ENCODE measurements around the gene CNIH1.
A peak's percentile ranks its signal among the peaks of the same experiment; 100 is the strongest.

The CNIH1 gene

DNA sequence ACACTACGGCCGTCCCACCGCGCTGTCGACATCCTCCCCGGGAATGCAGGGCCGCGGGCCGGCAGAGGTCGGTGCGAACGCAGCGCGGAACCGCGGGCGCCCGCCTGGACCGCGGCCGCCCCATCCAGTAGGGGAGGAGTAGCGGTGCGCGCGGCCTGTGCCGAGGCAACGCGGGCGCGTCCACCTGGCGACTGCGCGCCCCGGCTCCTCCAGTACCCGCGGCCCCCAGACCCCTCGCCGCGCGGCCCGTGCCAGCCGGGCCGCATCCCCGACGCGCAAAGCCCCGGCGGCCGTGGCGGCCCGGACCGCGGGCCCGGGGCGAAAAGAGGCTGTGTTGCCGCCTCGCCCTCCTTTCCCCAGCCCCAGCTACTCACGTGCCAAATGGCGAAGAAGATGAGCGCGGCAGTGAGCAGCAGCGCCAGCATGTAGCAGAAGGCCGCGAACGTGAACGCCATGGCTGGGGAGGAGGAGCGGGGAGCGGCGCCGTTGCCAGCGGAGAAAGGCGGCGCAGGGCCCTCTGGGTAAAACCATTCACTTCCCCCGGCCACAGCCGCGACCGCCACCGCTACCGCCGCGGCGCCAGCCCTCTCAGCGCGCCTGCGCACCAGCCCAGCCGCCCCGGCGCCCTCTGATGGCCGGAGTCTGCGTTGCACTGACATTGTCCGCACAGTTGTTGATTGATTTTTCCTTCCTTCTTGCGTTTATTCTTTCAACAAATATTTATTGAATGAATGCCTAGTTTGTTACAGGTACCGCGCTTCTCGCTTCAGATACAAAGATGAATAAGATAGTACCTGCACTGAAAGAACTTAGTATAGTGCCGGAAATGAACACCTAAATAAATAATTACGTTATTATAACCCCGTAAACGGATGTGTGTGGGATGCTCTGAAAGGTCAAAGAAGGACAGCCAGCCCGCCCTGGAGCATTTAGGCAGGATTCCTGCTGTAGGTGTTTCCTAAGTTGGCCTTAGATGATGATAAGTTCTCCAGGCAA lies at the start of gene CNIH1:
Gene CNIH1 (minus strand): TSS at position 502 of the 996 bp plus-strand sequence. CDS start 47 bp downstream, at position 455.
- peak; percentile 97 for DNase-seq

DNA sequence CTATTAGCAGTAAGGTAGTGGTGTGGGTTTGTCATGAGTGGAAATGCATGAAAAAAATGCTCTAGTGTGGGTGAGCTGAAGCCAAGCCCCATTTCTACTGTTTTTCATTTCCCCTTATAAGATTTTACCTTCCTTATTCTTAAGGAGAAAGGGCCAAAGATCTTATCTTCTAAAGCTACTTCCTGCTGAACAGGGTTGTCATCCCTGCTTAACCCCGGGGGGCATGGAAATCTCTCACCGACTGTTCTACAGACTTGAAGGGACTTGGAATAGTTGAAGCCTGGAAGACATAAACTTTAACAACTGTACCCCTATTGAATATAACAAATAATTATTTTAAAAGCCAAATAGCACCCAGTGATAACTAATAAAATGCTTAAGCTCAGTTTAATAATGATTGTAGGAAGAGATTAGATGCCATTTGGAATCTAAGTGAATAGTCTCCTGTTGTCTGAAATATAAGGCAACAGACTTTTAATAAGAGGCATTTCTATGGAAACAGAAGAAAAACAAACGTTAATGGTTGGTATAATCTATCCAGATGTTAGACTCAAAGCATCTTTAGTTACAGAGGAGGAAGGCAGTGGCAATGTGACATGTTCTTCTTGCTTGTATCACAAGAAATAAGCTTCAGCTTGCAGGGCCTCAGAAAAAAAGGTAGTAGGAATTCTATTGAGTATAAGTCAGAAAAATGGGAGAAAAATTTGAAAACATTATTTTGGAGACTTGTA lies 49.4 kb upstream of the CNIH1 start:
- DNase-seq, result no peak

DNA sequence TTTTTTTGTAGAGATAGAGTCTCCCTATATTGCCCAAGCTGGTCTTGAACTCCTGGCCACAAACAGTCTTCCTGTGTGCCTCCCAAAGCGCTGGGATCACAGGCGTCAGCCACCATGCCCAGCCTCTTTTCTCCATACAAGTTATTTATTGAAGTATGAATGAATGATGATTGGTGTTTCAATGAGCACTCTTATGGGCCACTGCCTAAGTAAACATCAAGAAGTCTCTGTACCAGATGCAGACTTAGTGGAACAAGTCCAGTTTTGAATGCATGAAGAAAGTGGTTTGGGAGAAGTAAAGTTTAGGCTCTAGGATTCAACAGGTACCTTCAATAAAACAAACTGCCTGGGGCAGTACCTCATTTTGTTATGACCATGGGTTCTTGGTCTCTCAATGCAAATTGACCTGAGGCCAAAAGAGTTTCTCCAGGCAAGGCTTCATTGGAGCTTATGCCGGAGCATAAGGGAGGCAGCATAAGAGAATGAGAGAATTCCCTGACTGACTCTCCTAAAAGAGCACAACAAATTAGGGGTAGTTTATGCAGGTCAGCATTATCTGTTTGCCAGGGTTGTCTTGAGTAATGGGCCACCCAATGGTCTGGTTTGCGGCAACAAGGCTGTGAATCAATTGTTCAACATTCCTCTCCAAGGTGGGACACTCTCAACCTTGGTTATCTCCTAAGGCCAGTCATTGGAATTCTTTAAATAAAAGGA lies 48.7 kb upstream of the CNIH1 start:
- no peak for DNase-seq

DNA sequence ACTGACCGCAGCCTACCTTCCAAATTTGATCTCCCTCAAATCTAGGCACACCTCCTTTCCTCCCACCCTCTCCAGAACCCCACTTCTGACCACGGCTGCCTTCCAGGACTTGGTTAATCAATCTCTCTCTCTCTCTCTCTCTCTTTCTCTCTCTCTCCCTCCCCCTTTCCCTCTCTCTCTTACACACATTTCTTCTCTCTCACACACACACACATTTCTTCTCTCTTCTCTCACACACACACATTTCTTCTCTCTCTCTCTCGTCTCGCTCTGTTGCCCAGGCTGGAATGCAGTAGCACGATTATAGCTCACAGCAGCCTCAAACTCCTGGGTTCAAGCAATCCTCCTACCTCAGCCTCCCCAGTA lies 48.1 kb upstream of the CNIH1 start:
- DNase-seq, result no peak

DNA sequence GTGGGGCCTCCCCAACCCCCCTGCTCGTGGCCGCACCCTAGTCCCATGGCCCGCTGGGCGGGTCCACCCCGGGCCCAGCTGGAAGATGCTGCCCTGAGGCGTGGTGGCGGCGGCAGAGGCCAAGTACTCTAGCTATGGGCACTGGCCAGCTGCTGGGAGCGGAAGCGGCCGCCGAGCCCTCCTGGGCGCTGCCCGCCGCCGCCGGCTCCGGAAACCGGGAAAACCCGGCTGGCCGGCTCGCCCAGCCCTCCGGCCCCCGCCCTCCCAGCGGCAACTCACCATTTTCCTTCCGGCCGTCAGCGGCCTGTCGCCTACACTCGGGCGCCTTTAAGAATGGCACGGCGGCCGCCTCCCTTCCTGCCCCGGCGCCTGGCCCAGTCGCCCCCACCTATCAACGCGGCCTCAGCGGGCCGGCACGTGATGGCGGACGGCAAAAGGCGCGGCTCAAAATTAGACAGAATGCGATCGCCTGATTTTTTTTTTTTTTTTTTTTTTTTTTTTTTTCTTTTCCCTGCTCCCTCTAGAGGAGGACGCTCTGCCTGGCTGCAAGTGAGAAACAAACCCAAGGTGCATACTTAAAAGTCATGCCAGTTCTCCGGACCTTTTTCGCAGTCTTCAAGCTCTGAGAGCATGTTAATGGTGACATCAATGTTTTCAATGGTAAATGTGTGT lies 47.6 kb upstream of the CNIH1 start, which contains the start of gene GMFB:
Gene GMFB (minus strand): TSS at position 335 of the 672 bp plus-strand sequence. CDS start 53 bp downstream, at position 282.
- DNase-seq, result peak; percentile 97

DNA sequence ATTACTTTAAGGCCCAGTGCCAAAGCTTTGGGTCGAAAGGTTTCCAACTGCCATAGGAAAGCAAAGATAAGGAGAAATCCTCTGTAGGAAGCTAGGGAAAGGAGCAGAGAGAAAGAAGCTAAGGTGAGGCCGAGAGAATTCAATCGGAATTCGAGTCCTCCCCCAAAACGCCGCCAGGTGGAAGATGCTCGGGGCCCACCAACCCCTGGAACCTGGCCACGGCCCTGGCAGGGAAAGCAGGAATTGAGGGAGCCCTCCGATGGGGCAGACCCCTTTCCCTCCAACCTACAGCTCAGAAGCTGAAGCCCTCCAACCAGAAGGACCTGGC lies 47.1 kb upstream of the CNIH1 start:
- DNase-seq, result no peak

DNA sequence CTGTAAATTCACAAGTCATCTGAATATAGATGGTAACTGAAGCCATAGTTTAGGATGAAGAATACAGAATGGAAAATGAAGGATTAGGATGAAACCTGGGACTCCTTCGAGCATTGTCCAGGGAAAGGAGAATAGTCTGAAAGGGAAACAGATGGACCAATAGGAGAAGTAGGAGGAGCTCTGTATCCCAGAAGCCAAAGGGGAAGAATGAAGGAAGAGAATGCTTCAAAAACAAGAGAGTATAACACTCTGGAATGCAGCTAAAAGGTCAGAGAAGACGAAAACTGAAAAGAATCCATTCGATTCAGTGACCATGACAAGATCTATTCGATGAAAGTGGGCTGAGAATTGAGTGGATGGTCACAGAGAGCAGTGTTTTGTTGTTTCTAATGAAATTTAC lies 46.6 kb upstream of the CNIH1 start:
- peak; percentile 48 for DNase-seq

DNA sequence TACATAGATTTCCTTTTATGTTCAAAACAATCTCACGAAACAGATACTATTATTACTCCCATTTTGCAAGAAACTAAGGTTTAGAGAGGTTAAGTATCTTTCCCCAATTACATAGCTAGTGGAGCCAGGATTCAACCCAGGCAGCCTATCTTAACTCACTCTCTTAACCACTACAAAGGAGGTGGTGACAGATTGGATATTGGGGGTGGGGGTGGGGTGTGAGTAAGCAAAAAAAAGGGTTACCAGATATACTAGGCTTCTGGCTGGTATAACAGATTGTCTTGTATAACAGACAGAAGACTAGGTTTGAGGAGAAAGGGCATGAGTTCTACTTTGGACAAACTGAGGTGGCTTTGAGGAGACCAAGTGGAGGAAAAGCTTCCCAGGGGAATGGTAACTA lies 45.5 kb upstream of the CNIH1 start:
- DNase-seq, result no peak

DNA sequence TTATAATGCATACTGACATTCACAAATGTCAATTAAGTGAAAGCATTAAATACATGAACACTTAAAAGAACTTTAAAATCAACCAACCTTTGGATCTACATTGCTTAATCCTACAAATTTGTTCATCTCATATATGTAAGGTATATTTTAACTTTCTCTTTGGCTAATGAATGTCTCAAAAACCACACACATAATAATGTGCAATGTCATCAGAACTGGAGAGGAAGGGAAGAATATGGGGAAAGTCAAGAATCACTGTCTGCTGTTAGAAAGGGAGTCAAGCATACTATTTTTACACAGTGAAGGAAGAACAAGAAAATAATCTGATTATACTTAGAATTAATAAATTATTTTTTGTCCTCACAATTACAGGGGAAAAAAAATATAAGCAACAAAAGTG lies 42.7 kb upstream of the CNIH1 start:
- DNase-seq, result no peak

DNA sequence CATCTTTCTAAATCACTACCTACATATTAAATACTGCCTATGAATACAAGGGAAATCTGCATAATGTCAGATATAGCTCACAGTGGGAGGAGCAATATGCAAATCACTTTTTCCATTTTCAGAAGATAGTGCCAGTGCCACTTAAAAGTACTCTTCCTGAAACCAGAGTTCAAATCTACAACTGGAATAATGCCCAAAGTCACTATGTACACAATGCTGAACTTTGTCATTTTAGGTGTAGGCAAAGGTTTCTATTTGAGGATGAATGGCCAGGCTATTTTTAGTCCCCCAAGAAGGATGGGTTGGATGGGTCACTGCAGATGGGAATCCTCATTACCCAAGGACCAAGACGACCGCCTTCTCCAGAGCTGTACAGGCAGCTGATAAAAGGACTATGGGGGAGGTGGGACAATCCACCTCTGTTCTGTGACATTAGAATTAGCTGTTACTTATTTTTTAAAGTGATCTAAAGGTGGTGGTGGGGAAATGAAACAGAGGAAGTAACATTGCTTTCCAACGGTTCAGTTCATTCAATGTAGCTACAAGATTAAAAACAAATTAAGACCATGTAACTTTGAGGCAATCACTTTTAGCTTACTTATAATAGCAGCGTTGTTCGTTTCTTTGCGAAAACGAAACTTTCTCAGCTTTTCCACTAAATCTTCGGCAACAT lies 42.0 kb upstream of the CNIH1 start:
- no peak for DNase-seq

DNA sequence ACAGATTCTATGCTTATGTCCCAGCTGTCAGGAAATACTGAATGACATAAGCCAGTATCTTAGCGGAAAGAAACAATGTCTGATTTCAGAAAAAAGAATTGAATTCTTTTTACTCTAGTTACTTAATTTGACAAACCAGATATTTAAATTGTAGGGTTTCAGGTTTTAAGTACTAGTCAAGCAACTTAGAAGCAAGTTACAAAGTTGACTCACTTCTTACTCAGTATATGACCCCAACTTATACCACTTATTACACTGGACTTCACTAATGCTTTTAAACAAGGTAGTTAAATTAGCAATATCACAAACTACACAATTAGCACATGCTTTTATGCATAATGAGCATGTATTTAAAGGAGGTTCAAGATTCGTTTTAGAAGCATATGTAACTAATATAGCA lies 40.5 kb upstream of the CNIH1 start:
- DNase-seq, result no peak

DNA sequence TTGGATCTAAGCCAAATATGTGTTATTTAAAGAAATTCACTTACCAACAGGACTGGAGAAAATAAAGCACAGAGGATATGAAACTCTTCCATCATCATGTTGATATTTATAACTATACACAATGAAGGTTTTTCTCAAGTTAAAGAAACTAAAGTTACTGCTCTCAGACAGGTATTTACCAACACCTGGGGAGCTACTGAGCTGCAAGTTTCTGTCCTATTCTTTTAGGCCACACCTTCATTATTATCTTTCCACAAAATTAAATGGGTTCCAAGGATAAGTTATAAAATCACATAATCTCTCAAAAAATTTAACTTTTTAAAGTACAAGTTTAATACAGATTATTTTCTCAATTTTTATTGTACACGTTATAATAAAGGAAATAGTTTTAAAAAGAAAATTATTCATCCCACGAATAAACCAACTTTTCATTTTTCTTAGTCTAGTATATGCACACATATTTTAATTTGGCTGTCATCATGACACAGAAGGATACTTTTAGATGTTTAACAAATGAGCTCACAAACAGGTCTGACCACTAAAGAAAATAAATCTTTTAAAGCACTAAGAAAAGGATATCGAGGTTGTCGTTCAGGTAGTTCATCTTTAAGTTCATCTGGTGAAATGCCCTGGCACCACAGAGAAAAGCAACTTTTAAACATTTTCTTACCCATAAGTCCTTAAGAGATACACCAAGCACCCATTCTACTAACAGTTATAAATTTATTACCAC lies 39.8 kb upstream of the CNIH1 start:
- no peak for DNase-seq

DNA sequence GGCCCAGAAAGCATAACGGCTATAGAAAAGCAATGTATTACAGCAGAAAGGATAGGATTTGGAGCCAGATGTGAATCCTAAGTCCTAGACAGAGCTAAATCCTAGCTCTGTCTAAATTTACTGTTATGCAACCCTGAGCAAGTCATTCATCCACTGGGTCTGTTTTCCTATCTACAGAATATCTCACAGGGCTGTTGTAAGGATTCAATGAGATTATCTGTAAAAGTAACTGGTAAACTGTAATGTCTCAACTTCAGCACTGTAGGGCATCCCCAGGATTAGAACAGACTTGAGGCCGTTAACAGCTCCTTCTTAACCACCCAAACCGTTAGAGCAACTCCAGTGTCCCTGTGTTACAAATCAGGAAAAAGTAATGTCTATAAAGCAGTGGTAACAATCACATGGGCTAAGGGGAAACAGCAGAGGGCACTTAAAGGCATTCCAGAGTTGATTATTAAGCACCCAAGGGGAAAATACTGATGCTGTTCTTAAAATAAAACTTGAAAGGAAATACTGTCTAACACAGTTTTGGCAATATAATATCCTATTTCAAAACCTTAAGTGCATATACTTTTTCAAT lies 37.6 kb upstream of the CNIH1 start:
- DNase-seq, result no peak

DNA sequence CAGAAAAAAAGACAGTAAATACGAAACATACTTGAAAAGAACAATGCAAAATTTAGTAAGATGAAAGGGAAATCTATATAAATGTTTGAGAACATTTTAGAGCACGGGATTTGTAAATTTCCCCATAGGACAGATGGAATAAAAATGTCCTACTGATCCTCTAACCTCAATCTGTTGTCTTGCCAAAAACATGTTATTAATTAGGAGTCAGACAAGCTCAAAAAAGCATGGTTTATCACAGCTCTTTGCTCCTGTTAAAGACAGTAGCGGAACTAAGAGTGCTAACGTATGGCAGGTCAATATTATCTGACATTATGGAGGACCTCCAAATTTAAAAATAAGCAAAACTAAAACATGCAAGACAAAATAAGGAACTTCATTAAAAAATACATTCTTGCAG lies 34.7 kb upstream of the CNIH1 start:
- DNase-seq, result no peak

DNA sequence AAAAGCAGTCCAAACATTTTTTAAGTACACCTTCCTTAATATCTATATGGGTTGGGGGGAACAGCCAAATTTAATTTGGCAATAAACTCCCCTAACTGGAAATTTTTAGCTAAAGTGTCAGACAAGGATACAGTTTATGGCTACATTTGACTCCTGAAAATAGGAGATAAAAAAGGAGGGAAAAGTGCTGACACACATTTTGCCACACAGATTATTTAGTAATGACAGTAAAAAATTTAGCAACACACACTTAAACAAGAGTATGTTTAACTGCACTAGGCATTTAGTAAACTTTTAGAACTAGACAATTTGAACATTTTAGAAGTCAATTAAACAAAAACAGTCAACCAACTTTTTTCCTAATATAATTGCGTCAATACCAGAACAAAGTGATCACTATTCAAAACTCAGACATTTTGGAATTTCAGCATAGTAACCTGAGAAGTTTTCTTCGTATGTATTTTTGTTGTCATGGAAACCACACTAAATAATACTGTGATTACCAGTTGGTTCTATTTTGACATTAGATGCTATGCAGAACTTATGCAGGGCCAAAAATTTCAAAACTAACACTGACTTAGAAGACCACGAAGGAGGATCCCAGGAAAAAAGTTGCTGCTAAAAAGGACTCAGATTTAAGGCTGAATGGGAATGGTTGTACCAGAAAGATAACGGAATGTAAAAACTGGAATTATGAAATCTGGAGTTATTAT lies 34.2 kb upstream of the CNIH1 start:
- peak; percentile 18 for DNase-seq

DNA sequence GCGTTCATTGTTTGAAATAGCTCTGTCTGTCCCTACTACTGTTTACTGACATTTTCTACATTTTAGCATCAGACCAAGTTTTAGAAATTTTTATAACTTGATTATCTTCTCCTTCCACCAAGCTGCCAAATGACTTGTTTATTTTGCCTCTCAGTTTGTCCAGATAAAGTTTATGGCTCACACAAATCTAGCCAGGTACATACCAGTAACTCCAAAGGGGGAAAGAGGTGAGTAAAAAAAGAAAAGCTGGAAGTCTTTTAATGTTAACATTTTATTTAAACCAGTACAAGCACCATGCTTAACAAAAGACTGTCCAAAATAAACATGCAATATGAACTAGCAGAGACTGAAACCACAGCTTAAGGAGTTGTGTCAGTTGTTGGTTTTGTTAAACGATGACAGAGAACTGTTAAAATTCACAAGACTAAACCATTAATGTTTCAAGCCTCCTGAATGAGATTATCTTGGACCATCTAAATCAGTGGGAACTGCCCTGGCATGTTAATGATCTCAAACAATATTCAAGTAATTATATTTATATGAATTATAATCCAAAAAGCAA lies 33.1 kb upstream of the CNIH1 start:
- DNase-seq, result no peak

DNA sequence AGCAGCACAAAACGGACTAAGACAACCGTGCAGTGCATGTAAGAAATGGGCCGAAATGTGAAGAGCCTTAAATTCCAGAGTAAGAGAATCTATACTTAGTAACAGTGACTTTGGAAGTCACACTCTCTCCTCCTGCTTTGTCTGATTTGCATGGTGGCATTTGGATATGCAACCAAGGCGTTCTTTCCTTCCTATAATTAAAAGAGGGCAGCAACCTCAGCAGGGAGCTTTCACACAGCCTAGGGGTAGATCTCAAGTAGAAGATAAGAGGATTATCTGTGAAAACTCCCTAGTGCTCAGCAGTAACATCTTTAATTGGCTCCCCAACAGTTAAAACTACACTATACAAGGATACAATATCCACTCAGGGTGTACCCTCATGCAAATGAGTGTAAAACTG lies 31.1 kb upstream of the CNIH1 start:
- no peak for DNase-seq

DNA sequence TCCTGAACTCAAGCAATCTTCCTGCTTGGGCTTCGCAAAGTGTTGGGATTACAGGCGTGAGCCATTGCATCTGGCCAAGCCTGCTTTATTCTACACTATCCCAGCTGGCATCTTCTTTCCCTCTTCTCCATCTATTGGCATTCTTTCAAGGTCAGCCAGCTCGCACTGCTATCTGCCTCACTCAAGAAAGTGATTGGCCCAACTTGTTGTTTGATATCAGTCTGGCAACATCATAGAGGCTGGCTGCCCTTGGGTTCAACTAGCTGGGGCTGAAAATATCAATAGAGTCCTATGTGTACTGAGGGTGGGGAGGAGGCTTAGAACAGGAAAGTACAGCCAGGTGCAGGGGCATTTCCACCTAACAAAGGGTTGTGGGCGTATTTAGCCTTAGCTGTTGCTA lies 30.5 kb upstream of the CNIH1 start:
- no peak for DNase-seq

DNA sequence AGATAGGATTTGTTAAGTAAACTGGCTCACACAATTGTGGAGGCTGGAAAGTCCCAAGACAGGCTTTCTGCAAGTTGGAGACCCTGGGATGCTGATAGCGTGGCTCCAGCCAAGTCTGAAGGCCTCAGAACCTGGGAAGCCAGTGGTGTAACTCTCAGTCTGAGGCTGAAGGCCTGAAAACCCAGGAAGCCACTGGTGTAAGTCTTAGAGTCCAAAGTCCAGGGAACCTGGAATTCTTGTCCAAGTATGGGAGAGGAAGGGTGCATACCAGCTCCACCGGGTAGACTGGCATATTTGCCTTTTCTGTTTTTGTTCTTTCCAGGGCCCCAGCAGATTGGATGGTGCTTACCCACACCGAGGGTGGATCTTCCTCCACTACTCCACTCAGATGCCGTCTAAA lies 29.5 kb upstream of the CNIH1 start:
- DNase-seq, result no peak

DNA sequence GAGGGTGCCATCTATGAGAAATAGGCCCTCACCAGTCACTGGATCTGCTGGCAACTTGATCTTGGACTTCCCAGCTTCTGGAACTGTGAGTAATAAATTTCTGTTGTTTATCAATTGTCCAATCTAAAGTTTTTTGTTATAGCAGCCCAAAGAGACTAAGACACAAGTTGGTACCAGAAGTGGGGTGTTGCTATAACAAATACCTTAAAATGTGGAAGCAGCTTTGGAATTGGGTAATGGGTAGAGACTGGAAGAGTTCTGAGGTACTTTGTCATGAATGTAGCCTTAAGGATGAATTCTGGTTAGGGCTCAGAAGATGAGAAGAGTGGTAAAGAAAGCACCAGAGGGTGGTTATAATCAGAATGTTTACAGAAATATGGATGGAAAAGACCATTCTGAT lies 26.1 kb upstream of the CNIH1 start:
- DNase-seq, result no peak
